KMS-11 (cell line): ENCODE measurements around the gene KIAA1958.

ENCODE experiments used
- H2AFZ ChIP-seq: fragments of 200-600 bp; sonication (generic); 2 replicates; pipeline ENCODE4 v1.6.1; 2016; ENCODE audit warnings: antibody characterized with exemption, mixed run types, low read depth
- H3K27ac ChIP-seq: fragments of 200-600 bp; sonication (generic); 2 replicates; pipeline ENCODE4 v1.6.1; 2016; ENCODE audit warnings: mild to moderate bottlenecking, mixed run types
- H3K27me3 ChIP-seq: fragments of 200-600 bp; sonication (generic); 2 replicates; pipeline ENCODE4 v1.6.1; 2017; ENCODE audit warnings: mild to moderate bottlenecking, low read depth, mixed run types, moderate library complexity; ENCODE audit not compliant: insufficient read depth
- H3K36me3 ChIP-seq: fragments of 200-600 bp; sonication (generic); 2 replicates; pipeline ENCODE4 v1.6.1; 2017; ENCODE audit warnings: mild to moderate bottlenecking, mixed run types; ENCODE audit not compliant: insufficient read depth
- H3K4me1 ChIP-seq: fragments of 200-600 bp; sonication (generic); 2 replicates; pipeline ENCODE4 v1.6.1; 2016; ENCODE audit warnings: mild to moderate bottlenecking, low read depth, mixed run types; ENCODE audit not compliant: poor library complexity, severe bottlenecking
- H3K4me2 ChIP-seq: fragments of 200-600 bp; sonication (generic); 2 replicates; pipeline ENCODE4 v1.7.0; 2016; ENCODE audit warnings: mild to moderate bottlenecking, mixed run types
- H3K4me3 ChIP-seq: fragments of 200-600 bp; sonication (generic); IDR thresholded peaks from 2 replicates; pipeline ENCODE4 v1.6.1; 2017; ENCODE audit warnings: low read depth, low read length, mixed read lengths; ENCODE audit not compliant: insufficient read depth
- H3K79me2 ChIP-seq: fragments of 200-600 bp; sonication (generic); 2 replicates; pipeline ENCODE4 v1.6.1; 2016; ENCODE audit warnings: low read depth, mixed run types; ENCODE audit not compliant: insufficient read depth
- H3K9ac ChIP-seq: fragments of 200-600 bp; sonication (generic); 2 replicates; pipeline ENCODE4 v1.6.1; 2016; ENCODE audit warnings: mild to moderate bottlenecking, mixed run types
- H4K20me1 ChIP-seq: fragments of 200-600 bp; sonication (generic); 2 replicates; pipeline ENCODE4 v1.6.1; 2016; ENCODE audit warnings: mild to moderate bottlenecking, mixed run types; ENCODE audit not compliant: insufficient read depth
- CTCF ChIP-seq: fragments of 200-600 bp; sonication (generic); conservative IDR thresholded peaks from 2 replicates; pipeline ENCODE4 v1.6.1; 2017; ENCODE audit warnings: low read depth, mild to moderate bottlenecking, antibody characterized with exemption, low read length, moderate library complexity, mixed read lengths

The KIAA1958 gene

GRCh38 chr9:112623198-112623597 lies 136.6 kb downstream of the KIAA1958 start:
- Histone ChIP-seq H3K27me3 (no peaks in the 10 kb centered on the region), H3K4me3 (no peak overlapping the region), H2AFZ (no peak overlapping the region), H3K79me2 (no peaks in the 10 kb centered on the region), H3K4me1 (no peaks in the 10 kb centered on the region), H4K20me1 (no peaks in the 10 kb centered on the region), H3K36me3 (no peaks in the 10 kb centered on the region), H3K27ac (no peak overlapping the region), H3K9ac (no peak overlapping the region), H3K4me2 (no peak overlapping the region)
- no peak for TF ChIP-seq CTCF

DNA sequence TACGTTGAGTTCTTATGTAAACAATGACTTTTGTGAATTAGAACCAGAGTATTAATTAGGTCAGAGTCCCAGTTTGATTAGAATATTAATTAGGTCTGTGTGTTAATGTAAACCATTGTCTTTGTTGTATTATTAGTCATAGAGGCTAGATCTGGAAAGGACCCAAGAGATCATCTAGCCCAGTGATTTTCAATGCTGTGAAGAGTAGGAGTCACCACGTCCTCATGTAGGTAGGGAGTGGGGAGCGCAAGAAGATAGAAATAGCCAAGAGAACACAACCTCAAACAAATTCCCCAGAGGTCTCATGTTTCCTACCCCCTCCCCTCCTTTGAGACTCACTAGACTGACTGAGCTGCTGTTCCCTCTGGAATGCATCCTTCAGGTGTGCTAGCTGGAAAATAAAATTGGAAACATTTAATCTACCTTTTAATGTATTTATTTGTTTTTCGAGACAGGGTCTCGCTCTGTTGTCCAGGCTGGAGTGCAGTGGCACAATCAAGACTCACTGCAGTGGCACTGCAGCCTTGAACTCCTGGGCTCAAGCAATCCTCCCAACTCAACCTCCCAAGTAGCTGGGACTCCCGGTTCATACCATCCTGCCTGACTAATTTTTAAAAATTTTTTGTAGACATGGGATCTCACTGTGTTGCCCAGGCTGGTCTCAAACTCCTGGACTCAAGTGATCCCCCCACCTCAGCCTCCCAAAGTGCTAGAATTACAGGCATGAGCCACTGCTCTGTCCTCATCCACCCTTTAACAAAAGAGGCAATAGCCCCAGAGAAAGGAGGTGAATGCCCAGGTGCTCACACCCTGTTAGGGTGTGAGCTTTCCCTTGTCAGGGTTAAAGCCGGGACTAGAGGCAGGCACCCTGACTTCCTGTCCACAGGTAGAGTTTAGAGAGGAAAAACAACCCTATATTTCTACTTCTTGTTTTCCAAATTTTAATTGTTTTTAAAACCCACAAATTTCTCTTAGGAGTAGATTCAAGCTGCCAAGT lies 138.4 kb downstream of the KIAA1958 start:
- H3K36me3 ChIP-seq: no peaks in the 10 kb centered on the region
- H3K27ac ChIP-seq: no peak overlapping the region
- H3K4me1 ChIP-seq: no peaks in the 10 kb centered on the region
- H3K9ac ChIP-seq: no peak overlapping the region
- no peaks in the 10 kb centered on the region for H3K27me3 ChIP-seq
- H3K4me3 ChIP-seq: no peak overlapping the region
- H3K79me2 ChIP-seq: no peaks in the 10 kb centered on the region
- no peak for TF ChIP-seq CTCF
- no peak overlapping the region for H2AFZ ChIP-seq
- no peak overlapping the region for H3K4me2 ChIP-seq
- H4K20me1 ChIP-seq: no peaks in the 10 kb centered on the region

GRCh38 chr9:112629671-112630485 lies 143.3 kb downstream of the KIAA1958 start:
- H3K4me2 ChIP-seq: no peak overlapping the region
- H2AFZ ChIP-seq: no peak overlapping the region
- no peak overlapping the region for H3K9ac ChIP-seq
- no peaks in the 10 kb centered on the region for H3K4me1 ChIP-seq
- H3K79me2 ChIP-seq: no peaks in the 10 kb centered on the region
- H3K27ac ChIP-seq: no peak overlapping the region
- no peaks in the 10 kb centered on the region for H4K20me1 ChIP-seq
- TF ChIP-seq CTCF: no peak
- no peaks in the 10 kb centered on the region for H3K27me3 ChIP-seq
- no peak overlapping the region for H3K4me3 ChIP-seq
- H3K36me3 ChIP-seq: no peaks in the 10 kb centered on the region

DNA sequence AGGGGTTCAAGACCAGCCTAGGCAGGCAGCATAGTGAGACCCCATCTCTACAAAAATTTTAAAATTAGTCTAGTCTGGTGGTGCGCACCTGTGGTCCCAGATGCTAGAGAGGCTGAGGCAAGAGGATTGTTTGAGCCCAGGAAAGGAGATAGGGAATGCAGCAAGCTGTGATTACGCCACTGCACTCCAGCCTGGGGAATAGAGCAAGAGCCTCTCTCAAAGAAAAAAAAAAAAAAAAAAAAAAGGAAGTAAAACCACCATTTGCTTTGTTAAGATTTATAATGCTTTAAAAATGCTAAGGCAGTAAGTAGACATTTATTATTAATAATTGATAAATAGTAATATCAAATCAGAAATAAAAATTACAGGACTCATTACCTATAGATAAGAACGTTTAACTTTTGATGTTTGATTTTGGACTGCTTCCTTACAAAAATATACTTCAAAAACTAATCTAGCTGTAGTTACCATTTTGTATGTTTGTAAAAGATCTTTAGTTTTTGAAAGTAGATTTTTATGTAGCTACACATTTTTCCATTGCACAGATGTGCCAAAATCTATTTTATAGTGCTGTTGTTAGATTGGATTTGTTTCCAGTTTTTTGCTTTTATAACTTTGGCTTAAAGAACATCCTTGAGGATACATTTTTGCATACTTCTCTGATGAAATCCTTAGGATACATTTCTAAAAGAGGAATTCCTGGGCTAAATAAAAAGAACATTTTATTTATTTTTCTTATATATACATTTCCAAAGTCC lies 144.9 kb downstream of the KIAA1958 start:
- Histone ChIP-seq H3K4me3 (no peak overlapping the region), H3K27me3 (no peaks in the 10 kb centered on the region), H4K20me1 (no peaks in the 10 kb centered on the region), H2AFZ (no peak overlapping the region), H3K9ac (no peak overlapping the region), H3K4me2 (no peak overlapping the region), H3K79me2 (no peaks in the 10 kb centered on the region), H3K4me1 (no peaks in the 10 kb centered on the region), H3K36me3 (no peaks in the 10 kb centered on the region), H3K27ac (no peak overlapping the region)
- TF ChIP-seq CTCF: no peak
